ENCODE results near the gene GALK1.

GRCh38 chr17:75774471-75774990 lies 9.5 kb upstream of the GALK1 start:
- TF ChIP-seq, protein P1, sequence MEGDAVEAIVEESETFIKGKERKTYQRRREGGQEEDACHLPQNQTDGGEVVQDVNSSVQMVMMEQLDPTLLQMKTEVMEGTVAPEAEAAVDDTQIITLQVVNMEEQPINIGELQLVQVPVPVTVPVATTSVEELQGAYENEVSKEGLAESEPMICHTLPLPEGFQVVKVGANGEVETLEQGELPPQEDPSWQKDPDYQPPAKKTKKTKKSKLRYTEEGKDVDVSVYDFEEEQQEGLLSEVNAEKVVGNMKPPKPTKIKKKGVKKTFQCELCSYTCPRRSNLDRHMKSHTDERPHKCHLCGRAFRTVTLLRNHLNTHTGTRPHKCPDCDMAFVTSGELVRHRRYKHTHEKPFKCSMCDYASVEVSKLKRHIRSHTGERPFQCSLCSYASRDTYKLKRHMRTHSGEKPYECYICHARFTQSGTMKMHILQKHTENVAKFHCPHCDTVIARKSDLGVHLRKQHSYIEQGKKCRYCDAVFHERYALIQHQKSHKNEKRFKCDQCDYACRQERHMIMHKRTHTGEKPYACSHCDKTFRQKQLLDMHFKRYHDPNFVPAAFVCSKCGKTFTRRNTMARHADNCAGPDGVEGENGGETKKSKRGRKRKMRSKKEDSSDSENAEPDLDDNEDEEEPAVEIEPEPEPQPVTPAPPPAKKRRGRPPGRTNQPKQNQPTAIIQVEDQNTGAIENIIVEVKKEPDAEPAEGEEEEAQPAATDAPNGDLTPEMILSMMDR (IDR thresholded peaks at IDR 0.05 in 4 of 5, conservative IDR thresholded peaks at IDR 0.05 in 1 of 5), result no peak
- no peak for TF ChIP-seq POLR2A (IDR thresholded peaks at IDR 0.05)

Measured in gastrocnemius medialis (tissue), 4 donors.